Fibroblast of villous mesenchyme (primary cell): ENCODE data around the gene DOK6. TPM values are rescaled to one million over a fixed set of nuclear protein-coding genes. Genes with fewer than 3 reads are reported as not detected.

Experiments
- DNase-seq: peaks from one replicate; pipeline ENCODE4 v3.0.0-alpha.2; 2010; ENCODE audit warnings: low read depth
- H3K4me3 ChIP-seq: 2 replicates; pipeline ENCODE4 v1.5.1; 2011; ENCODE audit warnings: low read depth, mild to moderate bottlenecking, low read length
- total RNA-seq: library from RNA; depleted of rRNA; stranded (reverse); fragments of >200 nt; gene quantifications from 2 replicates; pipeline ENCODE4 v1.2.3, GENCODE V29; 2012
- TF ChIP-seq, protein P1 (sequence below): IDR thresholded peaks from 2 replicates; pipeline ENCODE4 v1.5.1; 2012; ENCODE audit warnings: low read depth, mild to moderate bottlenecking, low read length; ENCODE audit not compliant: insufficient read depth

DOK6 gene
- total RNA-seq, 1 donor: 6.9 TPM

DNA sequence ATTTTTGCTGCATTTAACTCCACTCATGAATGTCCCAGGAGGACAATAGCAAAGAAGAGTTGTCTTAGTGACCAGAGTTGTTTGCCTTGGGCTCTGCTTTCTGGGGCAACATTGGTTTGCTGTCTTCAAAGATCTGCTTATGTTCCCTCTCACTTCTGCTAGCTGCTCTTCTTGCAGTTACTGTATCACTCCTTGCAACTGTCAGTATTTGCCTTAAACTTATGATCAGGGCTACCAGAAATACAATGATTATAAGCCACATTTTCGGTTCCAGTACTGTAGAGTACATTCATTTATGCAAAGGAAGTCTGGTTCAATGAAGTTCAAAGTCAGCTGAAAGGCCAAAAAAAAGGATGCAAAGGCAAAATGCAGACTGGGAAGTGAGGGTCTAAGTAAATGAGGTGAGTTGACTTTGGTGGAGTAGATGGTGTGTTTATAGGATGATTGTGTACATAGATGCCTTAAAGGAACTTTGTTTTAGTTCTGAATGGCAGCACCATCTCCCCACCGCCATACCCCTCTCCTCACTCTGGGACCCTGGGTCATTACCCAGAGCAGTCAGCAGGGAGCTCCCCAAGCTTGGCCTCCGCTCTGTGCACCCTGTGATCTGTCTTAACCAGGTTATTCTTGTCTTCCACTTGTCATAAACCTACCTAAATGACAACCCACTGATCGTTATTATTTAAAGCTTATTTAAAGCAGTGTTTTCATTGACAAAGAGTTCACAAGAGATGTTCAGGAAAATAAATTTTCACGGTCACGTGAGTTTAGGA, 236.0 kb downstream of the DOK6 start:
- DNase-seq: no peak
- no peak overlapping the region for H3K4me3 ChIP-seq
- TF ChIP-seq, protein P1, sequence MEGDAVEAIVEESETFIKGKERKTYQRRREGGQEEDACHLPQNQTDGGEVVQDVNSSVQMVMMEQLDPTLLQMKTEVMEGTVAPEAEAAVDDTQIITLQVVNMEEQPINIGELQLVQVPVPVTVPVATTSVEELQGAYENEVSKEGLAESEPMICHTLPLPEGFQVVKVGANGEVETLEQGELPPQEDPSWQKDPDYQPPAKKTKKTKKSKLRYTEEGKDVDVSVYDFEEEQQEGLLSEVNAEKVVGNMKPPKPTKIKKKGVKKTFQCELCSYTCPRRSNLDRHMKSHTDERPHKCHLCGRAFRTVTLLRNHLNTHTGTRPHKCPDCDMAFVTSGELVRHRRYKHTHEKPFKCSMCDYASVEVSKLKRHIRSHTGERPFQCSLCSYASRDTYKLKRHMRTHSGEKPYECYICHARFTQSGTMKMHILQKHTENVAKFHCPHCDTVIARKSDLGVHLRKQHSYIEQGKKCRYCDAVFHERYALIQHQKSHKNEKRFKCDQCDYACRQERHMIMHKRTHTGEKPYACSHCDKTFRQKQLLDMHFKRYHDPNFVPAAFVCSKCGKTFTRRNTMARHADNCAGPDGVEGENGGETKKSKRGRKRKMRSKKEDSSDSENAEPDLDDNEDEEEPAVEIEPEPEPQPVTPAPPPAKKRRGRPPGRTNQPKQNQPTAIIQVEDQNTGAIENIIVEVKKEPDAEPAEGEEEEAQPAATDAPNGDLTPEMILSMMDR: peak; percentile 47

DNA sequence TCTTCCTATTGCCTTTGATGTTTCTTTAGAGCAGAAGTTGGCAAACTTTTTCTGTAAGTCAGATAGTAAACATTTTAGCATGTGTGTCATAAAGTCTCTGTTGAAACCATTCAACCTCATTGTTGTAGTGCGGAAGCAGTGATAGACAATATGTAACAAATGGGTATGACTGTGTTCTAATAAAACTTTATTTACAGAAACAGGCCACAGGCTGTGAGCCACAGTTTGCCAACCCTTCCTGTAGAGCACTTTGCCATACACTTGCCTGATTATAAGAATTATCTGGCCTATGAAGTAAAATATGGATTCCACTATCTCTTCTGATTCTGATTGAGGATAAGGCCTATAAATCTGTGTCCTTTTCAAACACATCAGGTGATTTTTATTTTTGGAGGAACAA, 237.4 kb downstream of the DOK6 start:
- TF ChIP-seq, protein P1: no peak
- no peak for DNase-seq
- no peak overlapping the region for H3K4me3 ChIP-seq

DNA sequence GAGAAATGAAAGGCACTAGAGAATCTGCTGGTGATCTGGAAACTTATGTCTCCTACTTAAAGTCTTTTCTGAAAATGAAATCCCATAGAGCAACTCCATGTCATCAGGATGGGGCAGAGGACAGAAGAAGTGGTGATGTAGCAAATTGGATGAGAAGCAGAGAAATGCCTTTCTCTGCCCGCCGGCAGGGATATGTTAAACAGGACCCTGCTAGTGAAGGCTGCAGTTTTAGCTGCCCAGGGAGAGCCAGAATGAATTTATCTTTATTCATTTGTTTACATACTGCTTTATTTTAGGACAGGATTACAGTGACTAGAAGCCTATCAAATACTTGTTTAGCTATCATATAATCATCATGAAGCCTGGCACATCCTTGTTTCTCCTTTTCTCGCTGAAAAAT, 247.0 kb downstream of the DOK6 start:
- TF ChIP-seq, protein P1: no peak
- no peak for DNase-seq
- peak overlapping the region; percentile 21 for H3K4me3 ChIP-seq

DNA sequence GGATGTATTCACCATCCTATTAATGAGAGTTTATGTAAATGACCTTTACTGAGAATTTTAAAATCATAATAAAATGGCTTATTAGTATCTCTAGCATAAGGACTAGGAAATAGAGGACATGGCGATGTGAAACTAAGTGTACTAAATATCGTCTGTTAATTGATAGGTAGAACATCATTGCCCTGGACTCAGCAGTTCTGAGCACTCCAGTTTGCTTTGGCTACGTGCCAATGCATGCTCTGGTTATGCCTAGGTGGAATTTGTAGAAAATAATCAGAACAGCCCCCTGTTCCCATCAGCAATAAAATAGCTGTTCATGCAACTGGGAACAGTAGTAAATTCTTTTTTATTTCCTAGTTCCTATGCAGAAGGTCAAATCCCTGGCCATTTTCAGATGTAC, 247.8 kb downstream of the DOK6 start:
- no peak for DNase-seq
- no peak overlapping the region for H3K4me3 ChIP-seq
- TF ChIP-seq, protein P1: no peak

DNA sequence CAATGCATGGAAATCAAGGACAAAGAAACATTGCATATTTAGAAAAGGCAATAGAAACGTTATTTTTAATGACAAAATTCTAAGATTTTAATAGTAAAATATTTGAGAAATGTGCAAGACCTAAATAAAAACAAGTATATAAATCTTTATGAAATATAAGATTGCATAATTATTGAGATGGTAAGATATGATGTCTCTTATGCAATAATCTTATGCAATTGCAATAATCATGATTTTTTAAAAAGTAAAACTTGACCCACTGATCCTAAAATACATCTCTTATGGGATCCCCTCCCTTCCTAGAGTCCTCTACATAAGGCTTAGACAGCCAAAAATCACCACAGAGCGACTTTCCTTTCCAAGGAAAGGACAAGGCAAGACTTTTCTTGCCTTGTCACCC, 249.0 kb downstream of the DOK6 start:
- H3K4me3 ChIP-seq: no peak overlapping the region
- TF ChIP-seq, protein P1: no peak
- no peak for DNase-seq

DNA sequence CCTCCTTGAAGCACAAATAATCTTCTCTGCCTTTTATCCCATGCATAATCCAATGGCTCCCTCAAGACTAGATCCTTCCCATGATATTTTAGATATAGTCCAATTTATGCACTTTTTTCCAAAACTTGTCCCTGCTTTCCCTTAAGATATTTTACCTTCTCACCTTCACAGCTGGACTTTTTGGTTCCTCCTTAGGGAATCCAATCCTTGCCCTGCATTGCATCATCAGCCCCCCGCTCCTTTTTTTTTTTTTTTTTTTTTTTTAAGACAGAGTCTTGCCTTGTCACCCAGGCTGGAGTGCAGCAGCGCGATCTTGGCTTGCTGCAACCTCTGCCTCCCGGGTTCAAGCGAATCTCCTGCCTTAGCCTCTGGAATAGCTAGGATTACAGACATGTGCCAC, 250.6 kb downstream of the DOK6 start:
- H3K4me3 ChIP-seq: no peak overlapping the region
- no peak for DNase-seq
- TF ChIP-seq, protein P1: no peak

DNA sequence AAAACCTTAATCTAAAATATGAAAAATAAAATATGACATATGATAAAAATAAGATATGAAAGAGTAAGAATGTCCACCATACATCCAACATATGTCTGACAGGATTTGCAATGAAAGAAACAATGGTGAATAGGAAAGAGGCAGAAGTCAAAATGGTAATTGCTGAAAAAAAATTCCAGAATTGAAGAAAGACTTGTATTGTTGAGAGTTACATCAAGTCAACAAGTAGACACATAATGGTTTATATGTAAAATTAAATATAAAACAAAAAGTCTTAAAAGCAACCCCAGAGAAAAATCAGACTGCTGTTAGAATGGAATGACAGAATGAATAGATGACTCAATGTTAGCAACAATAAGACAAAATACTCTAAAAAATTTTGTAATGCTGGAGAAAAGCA, 255.1 kb downstream of the DOK6 start:
- TF ChIP-seq, protein P1: no peak
- H3K4me3 ChIP-seq: no peak overlapping the region
- no peak for DNase-seq
